Left ventricle myocardium inferior (tissue), 1 donor: ENCODE results near the gene CTSC. TPM values are rescaled to one million over a fixed set of nuclear protein-coding genes. Genes with fewer than 3 reads are reported as not detected.
"Not testable (repeated sequence)": the region's sequence is repeated elsewhere in the genome, so short reads cannot be mapped to it uniquely, and the experiment has no call there.

Source experiments
- DNase-seq: peaks from one replicate; pipeline ENCODE4 v3.0.0-alpha.2; 2020
- H3K27ac ChIP-seq: fragments of 200-600 bp; replicated peaks from 2 replicates; pipeline ENCODE4 v1.8.0; 2021
- H3K27me3 ChIP-seq: fragments of 200-600 bp; 2 replicates; pipeline ENCODE4 v1.8.0; 2021; ENCODE audit warnings: low read depth
- H3K36me3 ChIP-seq: fragments of 200-600 bp; 2 replicates; pipeline ENCODE4 v1.8.0; 2021
- H3K4me1 ChIP-seq: fragments of 200-600 bp; 2 replicates; pipeline ENCODE4 v1.8.0; 2021
- H3K4me3 ChIP-seq: fragments of 200-600 bp; 2 replicates; pipeline ENCODE4 v1.8.0; 2021; ENCODE audit warnings: mild to moderate bottlenecking, moderate library complexity
- H3K9me3 ChIP-seq: fragments of 200-600 bp; replicated peaks from 2 replicates; pipeline ENCODE4 v1.8.0; 2021
- intact Hi-C: fragments of 100-400 bp; cut with micrococcal nuclease; formaldehyde crosslinking; loops from one replicate; pipeline ENCODE4 v1.11.0; 2022
- total RNA-seq: library from RNA; stranded (reverse); fragmentation: NEBNext Ultra II Directional; extraction: Animal tissue kit (Norgen Biotek cat#: 25700); gene quantifications from one replicate; pipeline ENCODE4 v1.2.1, GENCODE V29; 2021
- TF ChIP-seq, protein P1 (sequence below): fragments of 200-600 bp; IDR thresholded peaks from 2 replicates; pipeline ENCODE4 v1.8.0; 2021; ENCODE audit warnings: antibody characterized with exemption, mild to moderate bottlenecking, borderline replicate concordance
- donor health status: DM: no; HTN: yes; CAD: no; lungs with severe emphysema.

The CTSC gene
- total RNA-seq, 1 donor from 2014 or later: 20.0 TPM

DNA sequence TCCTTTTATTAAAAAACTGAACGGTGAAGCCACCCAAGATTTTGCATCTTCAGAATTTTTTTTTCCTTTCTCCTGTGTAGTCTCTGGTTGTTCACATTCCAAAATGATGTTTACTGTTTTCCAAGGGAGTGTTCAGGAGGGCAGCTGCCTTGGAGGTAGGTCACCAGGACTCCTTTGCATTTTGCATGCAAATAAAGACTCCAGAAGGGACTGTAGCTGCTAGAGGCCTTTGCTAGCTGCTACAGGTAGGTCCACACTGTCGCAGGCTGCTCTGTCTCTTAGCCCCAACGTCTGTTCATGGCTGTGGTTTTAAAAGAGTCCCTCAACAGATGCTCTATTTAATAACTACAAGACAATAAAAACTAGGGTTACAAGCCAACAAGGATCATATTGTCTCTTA, 11.4 kb downstream of the CTSC start:
- no peaks in the 10 kb centered on the region for H3K36me3 ChIP-seq
- TF ChIP-seq, protein P1, sequence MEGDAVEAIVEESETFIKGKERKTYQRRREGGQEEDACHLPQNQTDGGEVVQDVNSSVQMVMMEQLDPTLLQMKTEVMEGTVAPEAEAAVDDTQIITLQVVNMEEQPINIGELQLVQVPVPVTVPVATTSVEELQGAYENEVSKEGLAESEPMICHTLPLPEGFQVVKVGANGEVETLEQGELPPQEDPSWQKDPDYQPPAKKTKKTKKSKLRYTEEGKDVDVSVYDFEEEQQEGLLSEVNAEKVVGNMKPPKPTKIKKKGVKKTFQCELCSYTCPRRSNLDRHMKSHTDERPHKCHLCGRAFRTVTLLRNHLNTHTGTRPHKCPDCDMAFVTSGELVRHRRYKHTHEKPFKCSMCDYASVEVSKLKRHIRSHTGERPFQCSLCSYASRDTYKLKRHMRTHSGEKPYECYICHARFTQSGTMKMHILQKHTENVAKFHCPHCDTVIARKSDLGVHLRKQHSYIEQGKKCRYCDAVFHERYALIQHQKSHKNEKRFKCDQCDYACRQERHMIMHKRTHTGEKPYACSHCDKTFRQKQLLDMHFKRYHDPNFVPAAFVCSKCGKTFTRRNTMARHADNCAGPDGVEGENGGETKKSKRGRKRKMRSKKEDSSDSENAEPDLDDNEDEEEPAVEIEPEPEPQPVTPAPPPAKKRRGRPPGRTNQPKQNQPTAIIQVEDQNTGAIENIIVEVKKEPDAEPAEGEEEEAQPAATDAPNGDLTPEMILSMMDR: no peak
- no peaks in the 10 kb centered on the region for H3K4me1 ChIP-seq
- intact Hi-C loops: no loop called here
- no peaks in the 10 kb centered on the region for H3K27me3 ChIP-seq
- no peak overlapping the region for H3K27ac ChIP-seq
- no peak for DNase-seq
- no peak overlapping the region for H3K4me3 ChIP-seq
- no peaks in the 10 kb centered on the region for H3K9me3 ChIP-seq

DNA sequence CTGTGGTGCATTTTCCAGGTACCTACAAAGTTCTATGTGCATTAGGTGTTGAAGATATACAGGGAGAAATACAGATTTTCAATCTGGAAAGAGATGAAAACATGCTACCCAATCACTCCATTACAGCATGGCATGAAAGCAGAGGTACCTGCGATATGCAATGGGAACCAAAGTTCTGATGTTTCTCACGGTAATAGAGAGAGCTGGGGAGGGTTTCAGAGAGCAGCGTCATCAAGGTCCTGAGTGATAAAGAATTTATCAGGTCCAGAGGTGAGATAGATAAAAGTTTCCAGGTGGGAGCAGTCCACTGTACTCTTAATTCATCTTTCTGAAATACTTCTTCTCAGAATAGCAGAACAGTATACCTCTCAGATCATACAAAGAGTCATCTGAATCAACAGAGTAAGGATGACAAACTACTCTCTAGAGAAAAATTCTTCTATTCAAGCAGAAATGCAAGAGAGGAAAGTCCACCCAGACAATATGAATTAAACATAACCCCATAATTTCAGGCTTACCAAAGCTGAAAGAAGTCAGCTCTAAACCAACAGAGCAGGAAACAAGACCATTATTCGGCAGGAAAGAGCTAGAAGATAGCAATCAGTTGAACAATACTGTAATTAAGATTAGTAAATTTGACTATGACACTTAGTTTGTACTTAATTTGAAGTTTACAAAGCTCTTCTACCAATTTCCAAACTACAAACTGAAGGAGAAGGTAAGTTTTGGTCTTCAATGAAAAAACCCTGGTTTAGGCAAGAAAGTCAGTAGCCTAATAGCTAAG, 12.8 kb downstream of the CTSC start:
- DNase-seq: no peak
- no peaks in the 10 kb centered on the region for H3K36me3 ChIP-seq
- no peaks in the 10 kb centered on the region for H3K9me3 ChIP-seq
- H3K27ac ChIP-seq: no peak overlapping the region
- TF ChIP-seq, protein P1: no peak
- no peaks in the 10 kb centered on the region for H3K27me3 ChIP-seq
- H3K4me1 ChIP-seq: no peaks in the 10 kb centered on the region
- intact Hi-C loops: no loop called here
- no peak overlapping the region for H3K4me3 ChIP-seq

GRCh38 chr11:88322881-88323280, 14.7 kb downstream of the CTSC start:
- H3K27ac ChIP-seq, H3K27me3 ChIP-seq, intact Hi-C loops, DNase-seq, H3K4me1 ChIP-seq, H3K36me3 ChIP-seq, H3K9me3 ChIP-seq, H3K4me3 ChIP-seq: not testable (repeated sequence)

GRCh38 chr11:88321412-88321811, 16.1 kb downstream of the CTSC start:
- H3K27me3 ChIP-seq, H3K9me3 ChIP-seq, H3K27ac ChIP-seq, H3K4me1 ChIP-seq, H3K4me3 ChIP-seq, H3K36me3 ChIP-seq, DNase-seq, intact Hi-C loops: not testable (repeated sequence)

DNA sequence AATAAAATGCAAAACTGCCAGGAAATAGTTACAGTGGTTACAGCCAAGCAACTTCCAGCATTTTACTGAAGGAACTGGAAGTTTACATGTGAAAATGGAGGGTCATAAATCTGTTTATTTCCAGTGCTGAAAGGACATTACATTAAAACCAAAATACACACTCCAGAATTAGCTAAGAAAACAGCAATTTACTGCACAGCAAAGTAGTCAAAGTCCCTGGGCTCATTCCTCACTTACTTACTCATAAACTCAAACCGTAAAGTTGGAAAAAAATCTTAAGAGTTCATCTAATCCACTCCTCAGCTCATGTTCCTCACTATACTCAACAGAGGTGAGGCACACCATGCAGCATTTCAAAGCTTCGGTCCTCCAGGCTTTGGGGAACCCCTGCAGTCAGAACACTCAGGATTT, 17.4 kb downstream of the CTSC start:
- TF ChIP-seq, protein P1: no peak
- Histone ChIP-seq H3K9me3 (no peaks in the 10 kb centered on the region), H3K27ac (no peak overlapping the region), H3K36me3 (no peaks in the 10 kb centered on the region), H3K27me3 (no peaks in the 10 kb centered on the region), H3K4me1 (no peaks in the 10 kb centered on the region), H3K4me3 (no peak overlapping the region)
- no peak for DNase-seq
- intact Hi-C loops: no loop called here

GRCh38 chr11:88318017-88318416, 19.5 kb downstream of the CTSC start:
- TF ChIP-seq, protein P1: no peak
- Histone ChIP-seq H3K9me3 (no peaks in the 10 kb centered on the region), H3K27me3 (no peaks in the 10 kb centered on the region), H3K4me3 (no peak overlapping the region), H3K4me1 (no peaks in the 10 kb centered on the region), H3K36me3 (no peaks in the 10 kb centered on the region), H3K27ac (no peak overlapping the region)
- intact Hi-C loops: no loop called here
- no peak for DNase-seq
